H1 (cell line): Measurements from ENCODE around the gene FRMPD4. TPM values are rescaled to one million over a fixed set of nuclear protein-coding genes. Genes with fewer than 3 reads are reported as not detected.

Experiments
- BCL11A ChIP-seq, 2 experiments: IDR thresholded peaks; one replicate each; pipeline ENCODE4 v1.6.1; 2011; ENCODE audit warnings: low read depth in 2 of 2, low read length in 2 of 2, mild to moderate bottlenecking in 2 of 2
- SP4 ChIP-seq: IDR thresholded peaks from 2 replicates; pipeline ENCODE4 v1.6.1; 2012; ENCODE audit warnings: low read length, inconsistent platforms
- TCF12 ChIP-seq: IDR thresholded peaks from 2 replicates; pipeline ENCODE4 v1.6.1; 2011; ENCODE audit warnings: low read depth, mild to moderate bottlenecking, low read length
- polyA plus RNA-seq, 7 experiments: library from polyadenylated mRNA; depleted of rRNA in 3 of 7; stranded (reverse) in 5 of 7; unstranded in 2 of 7; fragments of >200 nt in 5 of 7; fragments of 200-250 nt in 2 of 7; gene quantifications; 1 replicate in 5 of 7; 2 replicates in 1 of 7; 4 replicates in 1 of 7; pipeline versions ENCODE4 v1.2.1 to v1.2.3, GENCODE V29; 2011 to 2013; ENCODE audit warnings: missing spikeins in 2 of 7, mixed read lengths in 2 of 7
- total RNA-seq: library from RNA; stranded (reverse); fragmentation: NEBNext Ultra II Directional; extraction: Animal tissue kit (Norgen Biotek cat#: 25700); gene quantifications from 2 replicates; pipeline ENCODE4 v1.2.1, GENCODE V29; 2021
- TF ChIP-seq, protein P1 (sequence below): fragments of 300-600 bp; sonication (generic); IDR thresholded peaks from 2 replicates; pipeline ENCODE4 v1.7.1; 2012; ENCODE audit warnings: low read length, moderate library complexity, mild to moderate bottlenecking, inconsistent platforms; ENCODE audit not compliant: insufficient replicate concordance

Gene FRMPD4
- total and polyA plus RNA-seq, 2 of the 8 experiments (the other 6 are each of a cell fraction or from before 2014, with no cell fraction given) = 0.02 to 0.37 TPM

DNA sequence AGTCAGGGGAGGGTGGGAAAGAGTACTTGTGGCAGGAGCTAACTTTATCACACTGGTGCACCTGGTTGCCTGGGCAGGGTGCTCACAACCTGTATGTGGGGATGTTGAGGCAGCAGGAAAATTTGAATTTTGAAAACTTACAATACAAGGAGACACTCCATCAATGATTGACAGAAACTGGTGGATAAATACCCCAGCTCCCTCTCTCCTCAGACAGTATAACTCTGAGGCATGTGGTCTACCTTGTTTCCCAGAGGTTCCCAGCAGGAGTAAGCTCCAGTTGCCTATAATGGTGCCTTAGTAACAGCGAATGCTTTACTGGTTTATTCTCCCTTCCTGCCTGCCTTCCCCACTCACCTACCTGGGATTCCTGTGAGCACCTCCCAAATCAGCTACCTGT is 541.2 kb downstream of the FRMPD4 start (continued):
- TF ChIP-seq, protein P1, sequence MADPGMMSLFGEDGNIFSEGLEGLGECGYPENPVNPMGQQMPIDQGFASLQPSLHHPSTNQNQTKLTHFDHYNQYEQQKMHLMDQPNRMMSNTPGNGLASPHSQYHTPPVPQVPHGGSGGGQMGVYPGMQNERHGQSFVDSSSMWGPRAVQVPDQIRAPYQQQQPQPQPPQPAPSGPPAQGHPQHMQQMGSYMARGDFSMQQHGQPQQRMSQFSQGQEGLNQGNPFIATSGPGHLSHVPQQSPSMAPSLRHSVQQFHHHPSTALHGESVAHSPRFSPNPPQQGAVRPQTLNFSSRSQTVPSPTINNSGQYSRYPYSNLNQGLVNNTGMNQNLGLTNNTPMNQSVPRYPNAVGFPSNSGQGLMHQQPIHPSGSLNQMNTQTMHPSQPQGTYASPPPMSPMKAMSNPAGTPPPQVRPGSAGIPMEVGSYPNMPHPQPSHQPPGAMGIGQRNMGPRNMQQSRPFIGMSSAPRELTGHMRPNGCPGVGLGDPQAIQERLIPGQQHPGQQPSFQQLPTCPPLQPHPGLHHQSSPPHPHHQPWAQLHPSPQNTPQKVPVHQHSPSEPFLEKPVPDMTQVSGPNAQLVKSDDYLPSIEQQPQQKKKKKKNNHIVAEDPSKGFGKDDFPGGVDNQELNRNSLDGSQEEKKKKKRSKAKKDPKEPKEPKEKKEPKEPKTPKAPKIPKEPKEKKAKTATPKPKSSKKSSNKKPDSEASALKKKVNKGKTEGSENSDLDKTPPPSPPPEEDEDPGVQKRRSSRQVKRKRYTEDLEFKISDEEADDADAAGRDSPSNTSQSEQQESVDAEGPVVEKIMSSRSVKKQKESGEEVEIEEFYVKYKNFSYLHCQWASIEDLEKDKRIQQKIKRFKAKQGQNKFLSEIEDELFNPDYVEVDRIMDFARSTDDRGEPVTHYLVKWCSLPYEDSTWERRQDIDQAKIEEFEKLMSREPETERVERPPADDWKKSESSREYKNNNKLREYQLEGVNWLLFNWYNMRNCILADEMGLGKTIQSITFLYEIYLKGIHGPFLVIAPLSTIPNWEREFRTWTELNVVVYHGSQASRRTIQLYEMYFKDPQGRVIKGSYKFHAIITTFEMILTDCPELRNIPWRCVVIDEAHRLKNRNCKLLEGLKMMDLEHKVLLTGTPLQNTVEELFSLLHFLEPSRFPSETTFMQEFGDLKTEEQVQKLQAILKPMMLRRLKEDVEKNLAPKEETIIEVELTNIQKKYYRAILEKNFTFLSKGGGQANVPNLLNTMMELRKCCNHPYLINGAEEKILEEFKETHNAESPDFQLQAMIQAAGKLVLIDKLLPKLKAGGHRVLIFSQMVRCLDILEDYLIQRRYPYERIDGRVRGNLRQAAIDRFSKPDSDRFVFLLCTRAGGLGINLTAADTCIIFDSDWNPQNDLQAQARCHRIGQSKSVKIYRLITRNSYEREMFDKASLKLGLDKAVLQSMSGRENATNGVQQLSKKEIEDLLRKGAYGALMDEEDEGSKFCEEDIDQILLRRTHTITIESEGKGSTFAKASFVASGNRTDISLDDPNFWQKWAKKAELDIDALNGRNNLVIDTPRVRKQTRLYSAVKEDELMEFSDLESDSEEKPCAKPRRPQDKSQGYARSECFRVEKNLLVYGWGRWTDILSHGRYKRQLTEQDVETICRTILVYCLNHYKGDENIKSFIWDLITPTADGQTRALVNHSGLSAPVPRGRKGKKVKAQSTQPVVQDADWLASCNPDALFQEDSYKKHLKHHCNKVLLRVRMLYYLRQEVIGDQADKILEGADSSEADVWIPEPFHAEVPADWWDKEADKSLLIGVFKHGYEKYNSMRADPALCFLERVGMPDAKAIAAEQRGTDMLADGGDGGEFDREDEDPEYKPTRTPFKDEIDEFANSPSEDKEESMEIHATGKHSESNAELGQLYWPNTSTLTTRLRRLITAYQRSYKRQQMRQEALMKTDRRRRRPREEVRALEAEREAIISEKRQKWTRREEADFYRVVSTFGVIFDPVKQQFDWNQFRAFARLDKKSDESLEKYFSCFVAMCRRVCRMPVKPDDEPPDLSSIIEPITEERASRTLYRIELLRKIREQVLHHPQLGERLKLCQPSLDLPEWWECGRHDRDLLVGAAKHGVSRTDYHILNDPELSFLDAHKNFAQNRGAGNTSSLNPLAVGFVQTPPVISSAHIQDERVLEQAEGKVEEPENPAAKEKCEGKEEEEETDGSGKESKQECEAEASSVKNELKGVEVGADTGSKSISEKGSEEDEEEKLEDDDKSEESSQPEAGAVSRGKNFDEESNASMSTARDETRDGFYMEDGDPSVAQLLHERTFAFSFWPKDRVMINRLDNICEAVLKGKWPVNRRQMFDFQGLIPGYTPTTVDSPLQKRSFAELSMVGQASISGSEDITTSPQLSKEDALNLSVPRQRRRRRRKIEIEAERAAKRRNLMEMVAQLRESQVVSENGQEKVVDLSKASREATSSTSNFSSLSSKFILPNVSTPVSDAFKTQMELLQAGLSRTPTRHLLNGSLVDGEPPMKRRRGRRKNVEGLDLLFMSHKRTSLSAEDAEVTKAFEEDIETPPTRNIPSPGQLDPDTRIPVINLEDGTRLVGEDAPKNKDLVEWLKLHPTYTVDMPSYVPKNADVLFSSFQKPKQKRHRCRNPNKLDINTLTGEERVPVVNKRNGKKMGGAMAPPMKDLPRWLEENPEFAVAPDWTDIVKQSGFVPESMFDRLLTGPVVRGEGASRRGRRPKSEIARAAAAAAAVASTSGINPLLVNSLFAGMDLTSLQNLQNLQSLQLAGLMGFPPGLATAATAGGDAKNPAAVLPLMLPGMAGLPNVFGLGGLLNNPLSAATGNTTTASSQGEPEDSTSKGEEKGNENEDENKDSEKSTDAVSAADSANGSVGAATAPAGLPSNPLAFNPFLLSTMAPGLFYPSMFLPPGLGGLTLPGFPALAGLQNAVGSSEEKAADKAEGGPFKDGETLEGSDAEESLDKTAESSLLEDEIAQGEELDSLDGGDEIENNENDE = no peak
- TF ChIP-seq TCF12 = no peak
- TF ChIP-seq BCL11A (IDR thresholded peaks at IDR 0.05; ENCODE audit: low read depth in 2 of 2, low read length in 2 of 2) = no peak
- no peak for TF ChIP-seq SP4
